HG03558 (cell line): ENCODE results near the gene ZHX3.

Source experiments
- ATAC-seq: cut with Tn5 transposase; IDR thresholded peaks from one replicate; pipeline ENCODE4 v1.9.1; 2021; ENCODE audit warnings: moderate number of reproducible peaks; ENCODE audit not compliant: unreplicated experiment; ENCODE audit errors: extremely low read depth

The ZHX3 gene

DNA sequence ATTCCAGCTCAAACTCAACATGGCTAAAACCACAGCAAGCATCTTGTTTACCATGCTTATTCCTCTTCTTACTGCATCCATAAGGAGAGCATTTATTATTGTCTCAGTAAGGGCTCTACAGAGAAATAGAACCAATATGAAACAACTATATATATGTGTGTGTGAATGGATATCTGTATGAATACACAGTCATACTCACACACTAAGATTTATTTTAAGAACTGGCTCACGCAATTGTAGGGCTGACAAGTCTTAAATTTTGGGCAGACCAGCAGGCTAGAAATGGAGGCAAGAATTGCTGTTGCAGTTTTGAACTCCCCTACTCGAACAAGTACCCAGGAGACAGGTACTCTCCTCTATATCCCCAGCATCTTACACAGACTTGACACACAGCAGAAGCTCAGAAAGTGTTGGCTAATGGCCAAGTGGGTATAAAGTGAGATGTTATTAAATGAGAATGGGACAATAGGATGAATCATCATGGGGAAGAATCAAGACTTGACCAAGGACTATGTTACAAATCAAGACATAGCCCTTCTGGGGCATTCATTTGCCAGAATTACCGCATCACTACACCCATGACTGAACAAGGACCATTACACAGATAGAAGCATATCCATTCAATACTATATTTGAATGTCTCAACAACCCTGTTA, 13.0 kb downstream of the ZHX3 start:
- ATAC-seq, result no peak

DNA sequence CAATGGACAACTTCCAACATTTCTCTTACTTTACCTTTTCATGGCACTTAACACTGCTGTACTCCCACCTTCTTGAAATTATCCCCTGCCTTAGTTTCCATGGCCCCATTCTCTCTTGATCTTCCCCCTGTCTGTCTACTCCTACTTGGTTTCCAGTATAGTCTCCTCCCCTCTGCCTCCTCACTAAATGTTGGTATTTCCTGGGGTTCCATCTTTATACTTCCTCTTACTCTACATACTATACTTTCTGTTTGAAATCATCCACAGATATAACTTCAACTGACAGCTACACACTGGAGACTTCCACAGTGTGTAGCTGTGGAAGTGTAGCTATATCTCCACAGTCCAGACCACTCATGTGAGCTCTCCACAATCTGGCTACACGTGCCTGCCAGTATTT, 13.5 kb downstream of the ZHX3 start:
- ATAC-seq, result no peak

DNA sequence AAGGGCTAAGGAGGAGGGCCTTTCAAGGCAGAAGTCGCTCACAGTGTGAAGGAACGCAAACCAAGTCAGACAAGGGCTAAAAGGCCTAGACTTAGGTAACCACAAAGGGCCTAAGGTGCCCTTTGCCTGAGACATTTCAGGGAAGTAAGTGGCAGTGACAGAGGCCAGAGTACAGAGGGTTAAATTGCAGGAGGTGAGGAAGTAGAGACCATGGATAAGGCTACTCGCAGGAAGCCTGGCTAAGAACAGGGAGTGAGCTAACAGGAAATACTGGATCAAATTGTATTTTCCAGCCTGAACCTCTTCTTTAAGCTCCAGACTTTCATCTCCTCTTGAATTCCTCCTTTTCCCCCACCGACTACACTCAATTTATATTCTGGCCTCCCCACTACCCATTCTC, 16.6 kb downstream of the ZHX3 start:
- no peak for ATAC-seq

DNA sequence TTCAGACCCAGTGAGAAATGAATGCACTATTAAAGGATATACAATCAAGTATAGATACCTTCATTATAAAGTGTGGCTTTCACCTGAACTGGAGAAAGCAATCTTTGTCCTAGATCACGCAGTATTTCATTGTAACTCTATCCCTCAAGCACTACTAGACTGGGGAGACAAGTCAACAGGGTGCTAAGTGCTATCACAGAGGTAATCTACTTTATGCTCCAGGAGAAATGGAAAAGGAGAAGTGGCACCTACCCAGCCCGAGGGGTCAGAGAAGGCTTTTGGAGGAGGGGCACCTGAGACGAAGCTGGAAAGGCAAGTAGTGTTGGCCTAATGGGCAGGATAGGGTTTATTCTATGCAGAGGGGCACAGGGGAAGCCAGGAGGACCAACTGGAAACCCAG, 17.1 kb downstream of the ZHX3 start:
- no peak for ATAC-seq

DNA sequence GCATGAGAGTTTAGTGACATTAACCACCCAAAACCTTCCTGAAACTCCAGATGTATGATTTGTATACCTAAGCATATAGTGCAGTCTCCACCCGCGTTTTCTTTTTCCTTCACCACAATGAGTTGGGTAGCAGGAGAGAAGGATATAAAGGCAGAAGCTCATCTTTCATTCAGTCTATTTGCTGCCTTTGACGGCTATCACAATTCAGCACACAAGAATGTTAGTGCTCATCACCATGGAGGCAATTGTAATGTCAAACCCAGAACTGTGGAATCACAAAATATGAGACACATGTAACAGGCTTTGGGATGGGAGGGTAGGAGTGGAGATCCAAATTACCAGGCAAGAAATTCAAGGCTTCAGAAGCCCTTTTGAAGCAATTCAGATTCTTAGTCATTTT, 17.6 kb downstream of the ZHX3 start:
- ATAC-seq, result no peak

DNA sequence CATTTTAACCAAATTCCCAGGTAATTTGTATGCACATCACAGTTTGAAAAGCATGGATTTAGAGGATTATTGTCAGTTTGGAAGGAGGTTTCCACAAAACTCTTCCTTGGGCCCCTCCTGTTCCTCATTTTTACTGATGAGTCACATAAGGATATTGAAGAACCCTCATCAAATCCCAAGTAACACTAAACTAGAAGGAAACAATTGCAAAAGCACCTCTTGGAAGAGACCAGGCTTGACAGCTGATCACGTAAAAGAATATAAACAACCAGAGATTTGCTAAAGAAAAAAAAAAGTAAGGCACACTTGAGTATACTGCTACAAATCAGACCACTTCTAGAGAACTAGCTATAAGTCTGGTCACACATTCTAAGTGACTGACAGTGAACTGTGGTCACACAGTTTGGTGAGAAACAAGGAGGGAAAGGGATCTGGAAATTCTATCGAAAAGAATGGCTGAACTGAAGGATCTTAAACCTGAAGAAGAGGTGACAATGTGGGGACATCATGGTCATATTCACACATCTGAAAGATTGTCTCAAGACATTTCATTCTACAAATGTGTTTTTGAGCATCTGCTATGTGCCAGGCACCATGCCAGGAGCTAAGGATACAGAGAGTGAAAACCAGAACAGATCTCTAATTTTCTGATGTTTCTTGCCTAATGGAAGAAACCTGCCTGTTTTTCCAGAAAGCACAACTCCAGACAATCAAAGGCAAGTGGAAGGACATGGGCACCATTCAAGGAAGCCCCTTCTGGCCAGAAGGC, 24.1 kb downstream of the ZHX3 start:
- no peak for ATAC-seq

DNA sequence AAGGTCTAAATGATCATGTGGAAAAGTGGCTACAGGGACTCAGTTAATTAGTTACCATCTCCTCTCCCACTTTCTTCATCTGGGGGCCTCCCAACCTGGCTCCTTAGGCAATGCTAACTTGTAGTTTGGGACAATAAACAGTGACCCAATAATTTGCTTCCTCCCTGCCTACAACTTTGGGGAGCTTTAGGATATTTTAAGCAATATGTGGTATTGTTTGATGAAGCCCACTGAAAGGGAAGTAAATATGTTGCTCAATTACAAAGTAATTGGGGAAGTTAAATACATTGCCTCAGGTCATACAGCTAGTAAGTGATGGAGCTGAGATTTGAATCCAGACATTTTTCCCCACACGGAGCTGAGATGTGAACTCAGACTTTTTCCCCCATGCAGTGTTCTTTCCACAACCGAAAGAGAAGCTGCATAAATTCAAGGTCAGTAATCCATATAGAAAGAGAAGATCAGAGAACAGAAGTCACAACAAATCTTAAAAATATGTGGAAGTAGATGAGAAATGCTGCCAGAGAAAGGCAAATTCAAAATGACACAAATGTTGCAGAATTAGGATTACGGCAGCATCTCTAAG, 26.6 kb downstream of the ZHX3 start:
- ATAC-seq, result no peak

DNA sequence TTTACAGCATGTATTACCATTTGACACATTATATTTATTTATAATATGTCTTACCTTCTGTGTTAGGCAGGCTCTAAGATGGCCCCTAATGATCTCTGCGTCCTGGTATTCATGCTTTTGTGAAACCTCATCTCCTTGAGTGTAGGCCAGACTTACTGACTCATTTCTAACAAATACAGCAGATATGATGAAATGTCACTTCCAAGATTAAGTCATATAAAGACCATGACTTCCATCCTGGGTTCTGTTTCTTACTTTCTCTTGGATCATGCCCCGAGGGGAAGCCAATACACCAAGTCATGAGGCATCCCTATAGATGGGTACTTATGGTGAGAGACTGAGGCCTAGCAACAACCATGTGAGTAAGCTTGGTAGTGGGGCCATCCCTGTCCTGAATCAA, 30.2 kb downstream of the ZHX3 start:
- ATAC-seq, result no peak

DNA sequence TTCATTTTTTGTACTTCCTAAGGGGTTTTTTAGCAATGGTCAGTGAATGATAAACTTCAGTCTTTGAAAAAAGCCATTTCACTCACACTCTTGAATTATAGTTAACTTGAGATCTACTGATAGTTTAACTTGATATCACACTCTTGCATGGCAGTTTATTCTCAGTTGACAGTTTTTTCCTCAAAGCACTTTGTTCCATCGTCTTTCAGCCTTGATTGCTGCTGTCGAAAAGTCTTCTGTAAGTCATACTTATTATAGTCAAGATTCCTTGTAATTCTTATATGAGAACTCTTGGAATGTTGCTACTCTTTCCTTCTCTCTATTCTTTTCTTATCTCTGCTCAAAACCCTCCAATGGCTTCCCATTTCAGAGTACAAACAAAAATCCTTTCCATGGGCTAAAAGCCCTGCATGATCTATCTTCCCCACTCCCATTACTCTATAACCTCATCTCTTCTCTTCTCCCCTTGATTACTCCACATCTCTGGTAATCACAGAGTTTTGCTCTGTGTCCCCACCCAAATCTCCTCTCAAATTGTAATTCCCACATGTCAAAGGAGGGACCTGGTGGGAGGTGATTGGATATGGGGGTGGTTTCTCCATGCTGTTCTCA, 31.2 kb downstream of the ZHX3 start:
- ATAC-seq, result no peak

DNA sequence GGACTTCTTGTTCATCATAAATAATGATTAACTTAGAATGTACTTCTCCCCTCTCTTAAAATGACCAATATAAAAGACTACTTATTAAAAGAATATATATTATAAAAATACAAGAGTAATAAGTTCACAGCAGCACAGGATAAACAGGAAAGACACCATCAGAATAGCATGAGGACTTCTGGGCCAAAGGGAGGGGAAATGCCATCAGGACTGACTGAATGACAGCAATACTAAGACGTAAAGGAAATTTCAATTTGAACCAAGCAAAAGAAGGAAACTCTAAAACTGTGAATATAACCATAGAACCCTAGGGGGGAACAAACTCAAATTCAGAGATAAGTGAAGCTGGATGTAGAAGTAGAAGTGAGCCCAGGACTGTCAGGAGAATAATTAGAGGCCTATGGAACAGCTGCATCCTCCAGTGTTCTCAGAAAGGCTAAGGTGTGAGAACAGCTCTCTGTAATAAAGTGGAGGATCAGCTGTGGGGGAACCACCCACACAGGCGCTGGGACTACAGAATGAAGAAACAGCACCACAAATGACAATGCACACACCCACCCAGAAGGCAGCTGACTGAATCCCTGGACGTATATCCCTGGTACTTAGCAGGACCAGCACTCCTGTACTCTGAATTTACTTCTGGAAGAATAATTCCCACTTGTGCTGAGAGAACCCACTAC, 37.8 kb downstream of the ZHX3 start:
- ATAC-seq, result no peak

DNA sequence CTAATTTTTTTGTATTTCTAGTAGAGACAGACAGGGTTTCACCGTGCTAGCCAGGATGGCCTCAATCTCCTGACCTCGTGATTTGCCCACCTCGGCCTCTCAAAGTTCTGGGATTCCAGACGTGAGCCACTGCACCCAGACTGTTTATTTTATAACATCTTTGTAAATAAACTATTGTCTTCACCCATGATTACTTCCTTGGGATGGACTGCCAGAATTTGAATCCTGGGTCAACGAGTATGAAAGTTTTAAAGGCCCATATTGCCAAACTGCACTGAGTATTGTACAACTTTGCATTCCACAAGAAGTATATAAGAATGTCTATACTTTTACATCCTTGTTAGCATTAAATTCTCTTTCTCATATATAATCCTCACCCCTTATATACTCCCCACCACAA, 38.6 kb downstream of the ZHX3 start:
- ATAC-seq, result no peak

DNA sequence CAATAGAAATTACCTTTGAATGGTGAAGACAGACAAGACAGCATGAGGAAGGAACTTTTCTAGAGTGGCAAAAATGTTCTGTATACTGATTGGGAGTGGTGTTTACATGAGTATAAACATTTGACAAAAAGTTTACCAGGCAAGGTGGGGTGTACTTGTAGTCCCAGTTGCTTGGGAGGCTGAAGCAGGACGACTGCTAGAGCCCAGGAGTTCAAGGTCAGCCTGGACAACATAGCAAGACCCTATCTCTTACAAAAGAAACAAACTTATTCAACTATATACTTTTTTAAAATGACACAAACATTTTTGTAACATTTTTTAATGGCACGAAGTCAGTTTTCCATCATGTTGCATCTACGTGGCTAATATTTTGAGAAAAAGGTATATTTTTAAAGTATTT, 40.5 kb downstream of the ZHX3 start:
- no peak for ATAC-seq

DNA sequence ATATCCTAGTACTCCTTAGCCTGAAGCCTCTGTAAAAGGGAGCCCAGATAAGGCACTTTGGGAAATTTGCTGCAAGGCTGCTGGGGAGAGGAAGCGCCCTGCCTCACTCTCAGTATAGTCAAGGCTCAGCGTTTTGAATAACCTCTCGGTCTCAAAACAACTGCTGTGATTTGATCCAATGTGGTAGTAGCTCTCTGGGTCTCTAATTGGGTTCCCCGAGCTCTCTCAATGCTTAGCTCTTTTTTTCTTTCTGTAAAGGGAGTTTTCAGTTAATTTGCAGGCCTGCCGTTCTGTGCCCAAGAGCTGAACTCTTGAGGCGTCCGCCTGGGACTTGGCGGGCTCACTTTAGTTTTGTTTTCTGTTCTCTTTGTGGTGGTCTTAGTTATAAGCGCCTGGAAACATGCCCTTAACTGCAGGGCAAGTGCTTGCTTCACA, 41.2 kb downstream of the ZHX3 start:
- ATAC-seq, result no peak

DNA sequence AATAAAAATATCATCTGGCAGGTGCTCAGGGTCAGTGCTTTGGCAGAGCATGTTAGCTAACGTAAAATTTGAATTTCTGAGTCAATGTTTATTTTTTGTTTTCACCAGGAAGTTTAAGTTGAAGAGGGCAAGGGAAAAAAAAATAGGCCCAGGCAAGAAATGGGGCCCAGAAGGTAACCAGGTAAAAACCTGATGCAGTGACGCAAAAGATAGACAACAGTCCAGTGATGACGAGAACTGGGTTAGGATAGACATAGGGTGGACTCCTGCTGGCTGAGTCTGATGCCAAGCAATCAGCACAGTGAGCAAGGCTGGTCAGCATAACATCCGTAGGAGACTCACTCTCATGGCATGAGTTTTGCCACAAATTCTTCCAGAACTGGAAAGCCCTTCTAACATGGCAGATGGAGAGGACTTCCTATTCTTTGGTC, 42.2 kb downstream of the ZHX3 start:
- ATAC-seq, result no peak

DNA sequence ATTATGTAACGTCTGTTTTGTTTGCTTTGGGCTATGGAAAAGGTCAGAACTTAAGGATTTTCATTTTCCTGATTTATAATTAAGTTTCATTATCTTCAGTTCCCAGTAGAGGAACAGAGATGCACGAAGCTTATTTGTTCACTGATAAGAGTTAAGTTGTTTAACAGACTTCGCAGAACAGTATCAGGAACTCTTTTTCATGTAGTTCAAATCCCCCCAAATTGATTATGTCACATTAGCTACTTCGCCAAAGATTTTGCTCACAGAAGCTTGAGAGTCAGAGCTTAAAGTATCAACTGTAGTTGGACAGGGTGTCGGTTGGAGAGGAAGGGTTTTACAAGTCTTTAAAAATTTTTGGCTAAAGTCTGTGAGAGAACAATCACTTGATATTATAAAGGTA, 43.4 kb downstream of the ZHX3 start:
- ATAC-seq, result no peak

DNA sequence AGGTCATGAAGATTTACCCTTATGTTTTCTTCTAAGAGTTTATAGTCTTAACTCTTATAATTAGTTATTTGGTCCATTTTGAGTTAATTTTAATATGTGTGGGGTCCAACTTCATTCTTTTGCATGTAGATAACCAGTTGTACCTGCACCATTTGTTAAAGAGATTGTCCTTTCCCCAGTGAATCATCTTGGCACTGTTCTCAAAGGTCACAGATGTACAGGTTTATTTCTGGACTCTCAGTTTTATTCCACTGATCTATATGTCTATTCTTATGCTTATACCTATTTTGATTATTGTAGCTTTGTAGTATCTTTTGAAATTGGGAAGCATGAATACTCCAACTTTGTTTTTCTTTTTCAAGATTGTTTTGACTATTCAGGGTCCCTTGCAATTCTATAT, 44.1 kb downstream of the ZHX3 start:
- ATAC-seq, result no peak

DNA sequence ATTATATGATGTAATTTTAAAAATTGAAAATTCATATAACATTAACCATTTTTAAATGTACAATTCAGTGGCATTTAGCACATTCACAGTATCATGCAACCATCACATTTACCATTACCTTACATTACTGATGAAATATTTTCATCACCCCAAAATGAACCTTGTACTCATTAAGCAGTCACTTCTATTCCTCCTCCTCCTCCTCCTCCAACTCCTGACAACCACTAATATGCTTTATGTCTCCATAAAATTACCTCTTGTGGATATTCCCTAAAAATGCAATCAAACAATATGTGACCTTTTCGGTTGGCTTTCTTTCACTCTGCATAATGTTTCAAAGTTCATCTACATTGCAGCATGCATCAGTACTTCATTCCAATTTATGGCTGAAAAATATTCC, 45.2 kb downstream of the ZHX3 start:
- no peak for ATAC-seq

DNA sequence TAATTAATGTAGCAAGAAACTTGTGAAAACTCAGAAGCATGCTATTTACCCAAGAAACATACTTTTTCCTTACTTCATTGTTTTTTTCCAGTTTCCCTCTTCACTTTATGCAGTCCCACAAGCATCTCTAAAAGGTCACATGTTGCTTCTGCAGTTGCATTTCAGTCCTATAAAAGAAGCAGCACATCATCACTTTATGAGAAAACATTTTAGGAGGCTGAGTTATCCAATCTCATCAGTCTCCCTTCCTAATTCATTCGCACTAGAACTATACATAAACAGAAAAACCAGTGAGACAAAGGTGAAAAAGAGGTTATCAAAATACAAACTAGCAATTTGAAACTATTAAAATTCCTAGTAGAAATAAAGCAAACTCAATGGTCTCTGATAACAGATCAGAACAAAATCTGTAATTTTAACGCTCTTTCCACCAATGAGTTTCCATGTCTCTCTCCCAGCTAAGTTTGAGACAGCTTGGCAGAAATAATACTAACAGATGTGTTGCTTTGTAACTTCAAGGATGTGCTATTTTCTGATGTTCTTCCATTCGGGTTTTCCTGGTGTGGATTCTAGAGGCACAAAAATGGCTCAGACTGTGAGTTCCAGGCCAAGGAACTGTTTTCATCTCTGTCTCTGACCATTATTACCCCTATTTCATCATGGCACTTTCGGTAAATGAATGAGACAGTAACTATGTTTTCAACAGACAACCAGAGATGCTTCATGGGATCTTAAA, 48.4 kb downstream of the ZHX3 start:
- ATAC-seq, result no peak

DNA sequence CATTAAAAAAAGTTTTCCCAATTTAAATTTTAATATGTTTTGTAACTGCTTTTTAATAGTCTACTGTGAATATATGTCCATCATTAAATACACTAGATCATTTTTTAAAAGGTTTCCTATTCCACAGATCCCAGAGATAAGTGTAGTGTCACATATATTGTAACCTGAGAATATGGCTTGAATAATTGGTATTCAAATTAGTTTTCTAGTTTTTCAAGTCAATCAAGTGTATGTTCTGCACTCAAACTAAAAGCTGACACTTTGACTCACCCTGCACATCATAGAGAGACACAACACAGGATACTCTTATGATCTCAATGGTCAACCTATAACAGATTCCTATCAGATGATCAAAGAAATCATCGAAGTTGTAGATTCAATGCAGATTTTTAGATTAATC, 49.1 kb downstream of the ZHX3 start:
- ATAC-seq, result no peak

DNA sequence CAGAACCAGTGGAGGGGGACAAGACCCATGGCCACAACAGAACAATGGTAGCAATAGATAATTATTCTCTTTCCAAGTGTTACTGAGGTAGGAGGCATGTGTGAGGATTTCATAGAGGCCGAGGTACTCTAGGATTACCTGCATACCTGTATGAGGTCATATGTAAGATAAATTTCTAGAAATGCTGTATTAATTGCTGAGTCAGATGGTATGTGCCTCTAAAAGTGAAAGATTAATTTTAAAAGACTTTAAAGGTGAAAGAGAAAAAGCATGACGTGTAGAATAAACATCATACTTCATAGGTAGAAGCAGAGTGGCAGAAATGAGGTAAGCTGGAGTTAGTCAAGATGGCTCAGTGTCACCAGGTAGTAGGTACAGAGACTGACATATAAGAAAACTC, 51.6 kb downstream of the ZHX3 start:
- ATAC-seq, result no peak
